Caco-2 (cell line): ENCODE results near the gene RBM47. TPM values are rescaled to one million over a fixed set of nuclear protein-coding genes. Genes with fewer than 3 reads are reported as not detected.

ENCODE experiments used
- BruUV-seq: library from RNA; stranded (reverse); fragments of 400-500 nt; replicated peaks from 2 replicates; lab custom pipeline; 2021; lab: Mats Ljungman, UMichigan
- CTCF ChIA-PET: fragments of 300-600 bp; sonication (Branson Sonifier 250); formaldehyde crosslinking; loops from one replicate; lab custom pipeline; 2022; ENCODE audit warnings: antibody characterized with exemption; lab: Charles Lee
- POLR2A ChIA-PET: fragments of 300-600 bp; sonication (Branson Sonifier 250); formaldehyde crosslinking; loops from one replicate; lab custom pipeline; 2022; ENCODE audit warnings: antibody characterized with exemption; lab: Charles Lee
- DNase-seq, 2 experiments: peaks; one replicate each; pipeline versions ENCODE4 v3.0.0 to v3.0.0-alpha.2; 2020 to 2022
- H3K27me3 ChIP-seq: replicated peaks from 2 replicates; pipeline ENCODE4 v1.6.0; 2011; ENCODE audit warnings: low read length; ENCODE audit not compliant: control insufficient read depth, insufficient read depth
- H3K36me3 ChIP-seq: 2 replicates; pipeline ENCODE4 v1.5.1; 2011; ENCODE audit warnings: low read length; ENCODE audit not compliant: control insufficient read depth, insufficient read depth
- H3K4me1 ChIP-seq: fragments of 250-450 bp; sonication (Bioruptor Pico); 2 replicates; pipeline ENCODE4 v1.5.1; 2020; ENCODE audit warnings: mild to moderate bottlenecking
- H3K4me3 ChIP-seq: 2 replicates; pipeline ENCODE4 v1.5.1; 2011; ENCODE audit warnings: low read depth, mild to moderate bottlenecking, control low read depth, low read length
- H3K9me3 ChIP-seq: fragments of 250-450 bp; sonication (Bioruptor Pico); 2 replicates; pipeline ENCODE4 v1.5.1; 2020; ENCODE audit warnings: mild to moderate bottlenecking, moderate library complexity
- H3K27ac Mint-ChIP-seq: one replicate; pipeline ENCODE4 v1.8.0; 2022; ENCODE audit warnings: mixed read lengths; ENCODE audit not compliant: unreplicated experiment
- H3K27me3 Mint-ChIP-seq: one replicate; pipeline ENCODE4 v1.8.0; 2022; ENCODE audit warnings: mixed read lengths; ENCODE audit not compliant: insufficient read depth, unreplicated experiment
- H3K36me3 Mint-ChIP-seq: one replicate; pipeline ENCODE4 v1.8.0; 2022; ENCODE audit warnings: mild to moderate bottlenecking, mixed read lengths; ENCODE audit not compliant: insufficient read depth, unreplicated experiment
- H3K4me1 Mint-ChIP-seq: one replicate; pipeline ENCODE4 v1.8.0; 2022; ENCODE audit warnings: low read depth, mixed read lengths; ENCODE audit not compliant: unreplicated experiment
- H3K4me3 Mint-ChIP-seq: one replicate; pipeline ENCODE4 v1.8.0; 2022; ENCODE audit warnings: mild to moderate bottlenecking, moderate library complexity, mixed read lengths; ENCODE audit not compliant: unreplicated experiment
- H3K9me3 Mint-ChIP-seq: one replicate; pipeline ENCODE4 v1.8.0; 2022; ENCODE audit warnings: mixed read lengths; ENCODE audit not compliant: unreplicated experiment
- CTCF ChIP-seq, 2 experiments: fragments of 200-600 bp in 1 of 2; IDR thresholded peaks; 1 replicate in 1 of 2; 2 replicates in 1 of 2; pipeline versions ENCODE4 v1.5.1 to v1.8.0; 2011 to 2022; ENCODE audit warnings: antibody characterized with exemption in 1 of 2, control low read depth in 1 of 2, inconsistent platforms in 1 of 2, low read depth in 1 of 2, low read length in 1 of 2, mild to moderate bottlenecking in 1 of 2, moderate library complexity in 1 of 2; ENCODE audit not compliant: insufficient read depth in 1 of 2, severe bottlenecking in 1 of 2, unreplicated experiment in 1 of 2
- intact Hi-C: fragments of 100-400 bp; cut with micrococcal nuclease; formaldehyde crosslinking; loops from one replicate; pipeline ENCODE4 v1.10.0; 2022; ENCODE audit not compliant: unreplicated experiment
- total RNA-seq: library from RNA; stranded (reverse); gene quantifications from 2 replicates; pipeline ENCODE4 v1.2.3, GENCODE V29; 2022

RBM47 gene
- total RNA-seq, 1 experiment from 2014 or later, result 62.1 TPM

GRCh38 chr4:40531636-40532023, 98.0 kb downstream of the RBM47 start:
- CTCF ChIA-PET, result no interaction called here
- TF ChIP-seq CTCF (IDR thresholded peaks at IDR 0.05; ENCODE audit: insufficient read depth in 1 of 2, low read depth in 1 of 2, low read length in 1 of 2, severe bottlenecking in 1 of 2, unreplicated experiment in 1 of 2), result no peak
- H3K27me3 ChIP-seq, result no peaks in the 10 kb centered on the region
- H3K9me3 ChIP-seq, result no peaks in the 10 kb centered on the region
- H3K4me1 ChIP-seq, result peaks cover 9% of the 10 kb centered on the region
- no peaks in the 10 kb centered on the region; the same call in 1 of the 2 replicates for H3K36me3 ChIP-seq
- no peak for DNase-seq
- no peaks in the 10 kb centered on the region for H3K9me3 Mint-ChIP-seq
- intact Hi-C loops, result no loop called here
- POLR2A ChIA-PET, result interaction anchor here (0.6 kb wide), 1 partner anchor 16 kb away, joined by 8 read pairs; no protein-coding TSS in a partner anchor
- peaks cover 9% of the 10 kb centered on the region for H3K4me1 Mint-ChIP-seq
- no peak overlapping the region for H3K4me3 Mint-ChIP-seq
- BruUV-seq, result no TSS peak
- no peak overlapping the region for H3K27ac Mint-ChIP-seq
- no peak overlapping the region for H3K4me3 ChIP-seq
- no peaks in the 10 kb centered on the region for H3K27me3 Mint-ChIP-seq
- no peaks in the 10 kb centered on the region for H3K36me3 Mint-ChIP-seq

GRCh38 chr4:40530961-40531635, 98.6 kb downstream of the RBM47 start:
- Histone ChIP-seq H3K4me3 (no peak overlapping the region), H3K36me3 (no peaks in the 10 kb centered on the region; the same call in 1 of the 2 replicates), H3K27me3 (no peaks in the 10 kb centered on the region), H3K9me3 (no peaks in the 10 kb centered on the region), H3K4me1 (peaks cover 13% of the 10 kb centered on the region)
- no TSS peak for BruUV-seq
- TF ChIP-seq CTCF (IDR thresholded peaks at IDR 0.05; ENCODE audit: insufficient read depth in 1 of 2, low read depth in 1 of 2, low read length in 1 of 2, severe bottlenecking in 1 of 2, unreplicated experiment in 1 of 2), result no peak
- Mint-ChIP-seq H3K9me3 (no peaks in the 10 kb centered on the region), H3K27me3 (no peaks in the 10 kb centered on the region), H3K4me3 (no peak overlapping the region), H3K36me3 (no peaks in the 10 kb centered on the region), H3K27ac (no peak overlapping the region), H3K4me1 (peaks cover 11% of the 10 kb centered on the region)
- intact Hi-C loops, result no loop called here
- peak in 1 of 2 experiments; percentile 59 for DNase-seq
- ChIA-PET CTCF (no interaction called here), POLR2A (interaction anchor here (0.5 to 0.6 kb wide), 2 partner anchors 15 kb away, joined by 3 to 8 read pairs; no protein-coding TSS in a partner anchor)

- TF ChIP-seq CTCF (IDR thresholded peaks at IDR 0.05; ENCODE audit: insufficient read depth in 1 of 2, low read depth in 1 of 2, low read length in 1 of 2, severe bottlenecking in 1 of 2, unreplicated experiment in 1 of 2), result no peak
- Histone ChIP-seq H3K4me1 (peaks cover 22% of the 10 kb centered on the region), H3K36me3 (no peaks in the 10 kb centered on the region; the same call in 1 of the 2 replicates), H3K4me3 (no peak overlapping the region), H3K9me3 (no peaks in the 10 kb centered on the region), H3K27me3 (no peaks in the 10 kb centered on the region)
- Mint-ChIP-seq H3K27ac (peak overlapping the region; percentile 82), H3K9me3 (no peaks in the 10 kb centered on the region), H3K36me3 (no peaks in the 10 kb centered on the region), H3K4me3 (no peak overlapping the region), H3K4me1 (peaks cover 21% of the 10 kb centered on the region), H3K27me3 (no peaks in the 10 kb centered on the region)
- POLR2A ChIA-PET, result no interaction called here
- DNase-seq, result no peak
- no TSS peak for BruUV-seq
- intact Hi-C loops, result no loop called here
- CTCF ChIA-PET, result no interaction called here
Measured at GRCh38 chr4:40526741-40527140, 102.9 kb downstream of the RBM47 start.
